HG03025 (cell line): ENCODE measurements around the gene PRDX1.

Experiments used
- ATAC-seq: cut with Tn5 transposase; IDR thresholded peaks from one replicate; pipeline ENCODE4 v1.9.1; 2021; ENCODE audit warnings: mild to moderate bottlenecking, moderate library complexity; ENCODE audit not compliant: unreplicated experiment, low FRiP score

The PRDX1 gene

DNA sequence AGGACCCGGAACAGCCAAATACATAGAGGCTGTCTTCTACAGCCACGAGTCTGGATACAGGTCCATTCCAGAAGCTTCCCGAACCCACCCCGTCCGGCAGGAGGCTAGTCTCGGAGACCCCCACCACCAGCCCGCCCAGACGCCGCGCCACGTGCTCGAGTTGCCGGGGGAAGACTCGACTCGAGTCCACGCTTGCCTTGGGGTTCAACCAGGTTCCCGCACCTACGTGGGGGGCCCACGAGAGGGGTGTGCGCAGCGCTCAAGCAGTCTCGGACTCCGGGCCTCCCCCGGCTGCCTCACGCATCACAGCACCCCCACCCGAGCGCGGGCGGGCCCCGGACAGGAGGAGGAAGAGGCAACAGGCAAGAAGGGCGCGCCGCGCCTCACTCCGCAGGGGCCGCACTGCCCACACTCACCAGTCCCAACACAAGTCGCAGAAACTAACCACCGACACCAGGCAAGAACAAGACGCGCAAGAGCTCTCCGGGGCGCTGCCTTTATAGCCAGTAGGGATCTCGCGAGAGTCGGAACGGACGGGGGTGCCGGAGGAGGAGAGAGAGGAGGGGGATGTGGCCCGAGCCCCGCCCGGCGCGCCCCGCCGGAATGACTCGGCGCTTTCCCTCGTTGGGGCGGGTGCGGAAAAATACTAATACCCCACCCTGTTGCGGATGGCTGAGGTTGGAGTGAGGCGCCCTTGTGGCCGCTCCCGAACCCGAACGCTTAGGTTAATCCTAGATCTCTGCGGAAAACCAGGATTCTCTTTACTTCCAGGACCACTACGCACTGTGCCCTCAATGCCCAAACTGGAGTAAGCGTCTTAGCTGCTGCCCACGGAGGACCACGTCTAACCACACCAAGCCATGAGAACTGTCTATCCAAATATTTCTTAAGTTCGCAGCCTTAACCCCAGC is at the start of gene PRDX1:
TSS of gene PRDX1 (minus strand) at position 472 of the 911 bp plus-strand sequence. CDS start 2,841 bp downstream, outside the sequence.
- ATAC-seq = peak; percentile 56

DNA sequence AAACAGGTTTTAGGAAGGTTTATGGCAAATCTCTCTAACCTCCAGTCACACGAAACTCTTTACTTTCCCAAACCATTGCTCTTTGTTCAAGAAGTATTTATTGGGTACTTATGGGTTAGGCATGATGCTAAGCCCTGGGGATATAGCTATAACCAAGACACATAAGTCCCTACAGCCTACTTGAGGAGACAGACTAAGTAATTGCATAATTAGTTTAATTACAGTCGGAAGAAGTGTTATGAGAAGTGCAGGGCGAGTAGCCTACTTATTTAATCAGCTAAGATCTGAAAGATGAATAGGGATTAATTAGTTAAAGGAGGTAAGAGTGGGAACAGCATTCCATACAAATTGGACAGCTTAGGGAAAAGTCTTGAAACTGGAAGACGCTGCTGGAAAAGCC is 48.9 kb upstream of the PRDX1 start:
- no peak for ATAC-seq

DNA sequence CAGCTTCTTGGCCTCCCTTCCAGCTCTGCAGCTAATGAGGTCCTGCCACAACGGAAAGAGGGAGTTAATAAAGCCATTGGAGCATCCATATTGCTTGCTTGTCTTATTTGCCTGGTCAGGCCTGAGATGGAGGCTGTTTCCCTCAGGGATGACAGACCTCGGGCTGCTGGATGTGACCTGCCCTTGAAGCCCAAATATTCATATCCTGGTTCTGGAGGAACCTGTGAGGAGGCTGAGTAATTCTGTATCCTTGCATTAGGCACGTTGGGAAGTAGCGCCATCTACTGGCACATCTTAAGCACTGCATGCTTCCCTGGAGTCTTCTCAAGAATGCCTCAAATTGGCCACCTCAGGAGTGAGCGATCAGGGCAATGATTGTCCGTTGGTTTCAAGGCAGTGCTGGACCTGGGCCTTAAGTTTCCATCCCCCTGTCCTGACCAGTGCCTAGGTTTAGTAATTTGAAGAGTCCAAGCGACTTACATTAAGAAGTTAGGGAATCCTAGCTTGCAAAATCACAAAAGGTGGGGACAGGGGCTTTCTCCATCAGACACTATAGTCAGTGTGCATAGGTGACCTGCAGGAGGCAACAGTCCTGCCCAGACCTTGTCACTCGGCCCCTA is 48.4 kb upstream of the PRDX1 start:
- peak; percentile 47 for ATAC-seq

DNA sequence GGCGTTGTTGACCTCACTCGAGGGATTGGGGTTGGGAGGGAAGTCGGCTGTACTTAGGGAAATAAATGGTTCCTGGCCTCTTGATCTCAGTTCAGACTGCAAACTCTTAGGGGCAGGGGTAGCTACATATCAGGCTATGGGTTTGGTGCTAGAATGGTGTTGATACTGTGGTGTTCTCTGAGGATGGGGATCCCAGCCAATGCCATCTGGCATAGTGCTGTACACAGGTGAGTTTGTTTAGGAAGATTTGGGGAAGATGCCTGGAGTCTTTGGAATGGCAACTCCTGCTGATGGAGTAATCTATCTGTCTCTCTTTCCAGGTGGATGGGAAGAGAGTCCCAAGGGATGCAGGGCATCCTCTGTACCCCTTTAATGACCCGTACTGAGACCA is 47.9 kb upstream of the PRDX1 start:
- ATAC-seq = no peak

DNA sequence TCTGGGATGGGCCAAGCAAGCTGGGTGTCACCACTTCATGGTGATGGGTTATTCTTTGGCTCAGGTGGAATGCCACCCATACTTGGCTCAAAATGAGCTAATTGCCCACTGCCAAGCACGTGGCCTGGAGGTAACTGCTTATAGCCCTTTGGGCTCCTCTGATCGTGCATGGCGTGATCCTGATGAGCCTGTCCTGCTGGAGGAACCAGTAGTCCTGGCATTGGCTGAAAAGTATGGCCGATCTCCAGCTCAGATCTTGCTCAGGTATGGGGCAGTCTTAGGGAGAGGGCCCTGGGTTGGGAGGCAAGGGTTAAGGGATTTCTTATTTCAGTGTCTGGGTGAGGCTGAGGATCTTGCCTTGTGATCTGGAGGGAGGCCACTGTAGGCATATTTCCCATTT is 46.7 kb upstream of the PRDX1 start:
- ATAC-seq = no peak

DNA sequence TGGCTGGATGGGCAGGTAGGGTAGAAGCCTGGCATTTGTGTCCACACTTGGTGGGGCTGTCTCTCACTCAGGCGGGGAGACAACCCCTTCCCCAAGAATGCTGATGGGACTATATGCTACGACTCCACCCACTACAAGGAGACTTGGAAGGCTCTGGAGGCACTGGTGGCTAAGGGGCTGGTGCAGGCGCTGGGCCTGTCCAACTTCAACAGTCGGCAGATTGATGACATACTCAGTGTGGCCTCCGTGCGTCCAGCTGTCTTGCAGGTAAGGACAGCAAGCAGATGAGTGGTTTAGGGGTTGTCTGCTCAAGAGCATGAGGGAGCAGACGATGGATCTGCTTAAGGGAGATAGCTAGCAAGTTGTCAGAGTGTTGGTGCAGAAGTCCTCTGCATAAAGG is 46.2 kb upstream of the PRDX1 start:
- no peak for ATAC-seq

DNA sequence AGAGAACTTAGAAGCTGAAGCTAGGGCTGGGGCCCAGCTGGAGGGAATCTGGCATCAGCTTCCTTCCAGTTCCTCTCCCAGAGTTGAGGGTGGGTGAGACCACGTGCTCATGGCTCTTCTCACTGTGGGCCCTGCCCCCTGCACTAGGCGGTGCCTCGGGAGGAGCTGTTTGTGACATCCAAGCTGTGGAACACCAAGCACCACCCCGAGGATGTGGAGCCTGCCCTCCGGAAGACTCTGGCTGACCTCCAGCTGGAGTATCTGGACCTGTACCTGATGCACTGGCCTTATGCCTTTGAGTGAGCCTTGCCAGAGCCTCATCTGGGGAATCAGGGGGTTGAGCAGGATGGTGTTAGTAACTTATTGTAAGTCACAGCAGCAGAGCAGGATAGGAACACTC is 45.0 kb upstream of the PRDX1 start:
- ATAC-seq = no peak

DNA sequence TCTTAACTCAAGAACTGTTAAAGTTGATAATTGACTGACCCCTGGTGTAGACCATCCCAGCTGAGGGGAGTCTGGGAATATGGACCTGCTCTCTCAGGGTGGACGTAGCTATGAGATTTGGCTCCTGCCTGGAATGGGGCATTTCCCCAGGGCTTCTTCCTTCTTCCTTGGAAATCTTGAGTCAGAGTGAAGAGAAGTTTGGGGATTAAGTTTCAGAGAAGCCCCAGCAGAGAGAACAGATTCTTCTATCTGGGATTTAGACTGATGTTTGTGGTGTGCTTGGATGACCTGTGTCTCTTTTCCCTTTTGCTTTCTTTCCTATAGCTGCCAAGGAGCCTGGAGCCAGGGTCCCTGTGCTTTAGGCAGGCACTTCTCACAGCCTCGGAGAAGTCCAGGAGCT is 42.2 kb upstream of the PRDX1 start:
- no peak for ATAC-seq

DNA sequence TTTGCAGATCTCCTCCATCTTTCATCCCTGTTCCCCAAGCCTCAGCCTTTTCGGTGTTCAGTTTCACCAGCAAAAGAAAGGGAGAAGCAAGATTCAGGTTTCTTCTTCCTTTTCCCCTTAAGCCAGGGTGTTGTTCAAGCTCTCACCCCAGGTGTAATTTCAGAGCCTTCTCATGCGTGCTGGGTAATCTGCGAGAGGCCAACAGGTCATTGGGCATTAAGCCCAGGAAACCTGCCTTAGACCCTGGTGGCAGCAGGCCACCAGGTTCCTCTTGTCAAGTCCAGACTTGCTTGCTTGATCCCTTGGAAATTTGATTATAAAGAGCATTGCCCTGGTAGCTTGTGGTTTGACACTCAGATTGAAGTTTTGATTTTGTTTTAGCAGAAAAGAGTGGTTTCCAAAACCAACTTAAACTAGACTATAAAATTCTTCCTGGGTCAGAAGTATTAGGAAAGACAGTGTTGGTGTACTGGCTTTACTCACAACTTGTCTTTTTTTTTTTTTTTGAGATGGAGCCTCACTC is 35.8 kb upstream of the PRDX1 start:
- ATAC-seq = no peak

DNA sequence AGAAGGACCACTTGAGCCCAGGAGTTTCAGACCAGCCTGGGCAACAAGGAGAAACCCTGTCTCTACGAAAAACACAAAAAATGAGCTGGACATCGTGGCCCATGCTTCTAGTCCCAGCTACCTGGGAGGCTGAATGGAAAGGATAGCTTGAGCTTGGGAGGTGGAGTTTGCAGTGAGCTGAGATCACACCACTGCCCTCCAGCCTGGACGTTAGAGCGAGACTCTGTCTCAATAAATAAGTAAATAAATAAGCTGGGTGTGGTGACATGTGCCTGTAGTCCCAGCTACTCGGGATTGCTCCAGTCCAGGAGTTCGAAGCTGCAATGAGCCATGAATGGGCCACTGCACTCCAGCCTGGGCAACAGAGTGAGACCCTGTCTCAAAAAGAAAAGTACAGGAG is 32.5 kb upstream of the PRDX1 start:
- no peak for ATAC-seq

DNA sequence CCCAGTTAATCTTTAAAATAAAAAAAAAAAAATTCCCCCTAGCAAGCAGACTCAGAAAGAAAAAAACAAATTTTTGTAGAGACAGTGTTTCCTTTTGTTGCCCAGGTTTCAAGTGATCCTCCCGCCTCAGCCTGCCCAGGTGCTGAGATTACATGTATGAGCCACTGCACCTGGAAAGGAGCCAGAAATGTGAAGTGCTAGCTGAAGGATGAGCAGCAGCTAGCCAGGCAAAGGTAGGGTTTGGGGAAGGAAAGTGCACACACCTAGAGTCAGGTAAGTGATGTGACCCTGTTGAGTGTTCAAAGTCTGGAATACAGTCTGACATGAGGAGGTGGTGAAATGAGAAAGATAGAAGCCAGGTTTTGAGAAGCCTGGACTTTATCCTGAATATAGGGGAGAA is 30.6 kb upstream of the PRDX1 start:
- ATAC-seq = no peak

DNA sequence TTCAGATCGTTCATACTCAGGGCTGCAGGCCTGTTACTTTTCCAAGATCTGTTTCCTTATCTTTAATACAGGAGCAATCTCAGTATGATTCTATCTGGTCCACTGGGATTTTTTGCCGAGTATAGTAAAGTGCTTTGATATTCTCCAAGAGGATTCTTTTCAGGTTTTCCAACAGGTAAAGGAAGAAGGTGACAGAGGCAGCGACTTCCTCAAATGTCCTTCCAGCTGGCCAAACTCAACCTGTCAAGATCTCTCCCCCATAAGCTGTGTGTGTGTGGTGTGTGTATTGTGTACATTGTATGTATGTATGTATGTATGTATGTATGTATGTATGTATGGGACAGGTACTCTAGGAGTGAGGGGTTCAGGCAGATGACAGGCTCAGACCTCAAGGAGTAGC is 30.0 kb upstream of the PRDX1 start:
- no peak for ATAC-seq

DNA sequence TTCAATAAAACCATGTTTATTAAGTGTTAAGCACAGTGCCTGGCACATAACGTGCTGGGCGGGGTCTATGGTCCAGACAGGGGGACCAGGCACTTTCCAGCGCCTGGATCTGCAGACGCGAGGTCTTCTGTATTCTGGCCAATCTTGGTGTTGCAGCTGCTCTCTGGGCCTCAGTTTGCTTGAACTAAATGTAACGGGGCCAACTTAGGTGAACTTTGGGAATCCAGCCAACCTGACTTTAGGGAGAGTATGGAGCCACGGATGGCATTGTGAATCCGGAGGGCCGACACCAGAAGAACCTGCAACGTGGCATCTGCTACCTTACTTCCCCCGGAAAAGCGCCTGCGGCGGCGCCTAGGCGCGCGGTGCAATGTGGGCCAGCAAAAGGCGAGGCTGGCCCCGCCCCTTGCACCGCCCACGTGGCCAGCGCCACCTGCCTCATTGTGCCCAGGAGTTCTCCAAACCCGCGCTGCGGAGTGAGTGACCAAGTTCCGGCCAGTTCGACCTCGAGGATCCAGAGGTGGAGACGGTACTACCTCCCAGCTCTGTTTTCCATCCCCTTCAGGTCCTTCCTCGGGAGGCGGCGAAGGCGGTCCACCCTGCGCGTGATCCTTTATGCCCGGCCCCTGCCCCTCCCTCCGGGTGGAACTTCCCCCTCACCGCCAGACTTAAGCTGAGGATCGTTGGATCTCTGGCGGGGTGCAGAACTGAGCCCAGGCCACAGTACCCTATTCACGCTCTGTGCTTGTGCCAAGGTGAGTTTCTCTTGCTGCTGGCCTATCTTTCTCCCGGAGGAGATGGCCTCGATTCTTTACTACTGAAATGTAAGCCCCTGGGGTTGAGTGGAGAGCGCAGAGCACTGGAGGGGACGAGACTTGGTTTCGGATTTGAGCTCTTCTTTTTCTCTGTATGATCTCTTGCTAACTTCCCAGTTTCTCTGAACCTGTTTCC is 29.0 kb upstream of the PRDX1 start, which contains the start of gene AKR1A1:
TSS of gene AKR1A1 (plus strand) at position 426 of the 951 bp plus-strand sequence. CDS start 10,969 bp downstream, outside the sequence.
- peak; percentile 80 for ATAC-seq

DNA sequence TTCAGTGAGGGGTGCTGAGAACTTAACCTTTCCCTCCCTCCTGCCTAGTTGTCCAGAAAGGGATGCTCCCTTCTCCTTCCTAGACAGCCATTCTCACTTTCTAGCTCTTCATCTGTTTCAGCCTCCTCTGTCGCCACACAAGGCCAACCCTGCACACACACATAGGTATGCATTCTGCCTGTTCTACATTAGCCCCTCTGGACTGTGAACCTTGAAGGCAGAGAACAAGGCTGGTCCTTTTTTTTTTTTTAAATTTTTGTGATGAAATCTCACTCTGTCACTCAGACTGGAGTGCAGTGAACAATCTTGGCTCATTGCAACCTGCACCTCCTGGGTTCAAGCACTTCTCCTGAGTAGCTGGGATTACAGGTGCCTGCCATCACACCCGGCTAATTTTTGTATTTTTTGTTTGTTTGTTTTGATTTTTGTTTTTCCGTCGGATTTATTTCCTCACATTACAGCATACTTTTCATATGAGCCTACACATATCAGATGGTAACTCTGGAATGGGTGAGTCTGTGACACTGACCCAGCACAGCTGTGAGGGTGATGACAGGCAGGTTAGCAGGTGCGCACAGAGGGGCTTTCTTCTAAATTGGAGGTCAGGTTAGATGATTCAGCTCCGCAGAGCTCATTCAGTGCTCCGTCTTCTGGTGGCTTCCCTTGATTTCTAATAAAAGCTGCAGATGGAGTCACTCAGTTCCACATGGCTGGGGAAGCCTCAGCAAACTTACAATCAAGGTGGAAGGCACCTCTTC is 24.0 kb upstream of the PRDX1 start:
- no peak for ATAC-seq

DNA sequence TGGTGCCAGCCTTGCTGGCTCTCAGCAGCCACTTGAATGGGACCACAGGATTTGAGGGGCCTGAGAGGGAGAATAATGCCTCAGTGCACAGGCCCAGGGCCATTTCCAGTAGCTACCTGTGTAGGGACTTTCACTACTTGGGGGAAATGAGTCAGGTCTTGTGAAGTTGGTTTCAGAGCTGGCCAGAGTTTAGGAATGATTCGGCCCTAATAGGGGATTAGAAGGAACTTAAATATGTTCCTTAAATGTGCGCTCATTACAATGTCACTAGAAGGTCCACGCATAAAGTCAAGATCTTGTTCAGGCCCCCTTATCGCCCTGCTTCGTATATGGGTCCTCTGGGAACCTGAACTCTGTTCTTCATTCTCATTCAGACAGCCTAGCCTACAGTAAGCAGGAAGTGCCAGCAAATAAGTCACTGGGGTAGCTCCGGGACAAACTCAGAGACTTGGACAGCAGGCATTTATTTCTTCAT is 23.4 kb upstream of the PRDX1 start:
- no peak for ATAC-seq

DNA sequence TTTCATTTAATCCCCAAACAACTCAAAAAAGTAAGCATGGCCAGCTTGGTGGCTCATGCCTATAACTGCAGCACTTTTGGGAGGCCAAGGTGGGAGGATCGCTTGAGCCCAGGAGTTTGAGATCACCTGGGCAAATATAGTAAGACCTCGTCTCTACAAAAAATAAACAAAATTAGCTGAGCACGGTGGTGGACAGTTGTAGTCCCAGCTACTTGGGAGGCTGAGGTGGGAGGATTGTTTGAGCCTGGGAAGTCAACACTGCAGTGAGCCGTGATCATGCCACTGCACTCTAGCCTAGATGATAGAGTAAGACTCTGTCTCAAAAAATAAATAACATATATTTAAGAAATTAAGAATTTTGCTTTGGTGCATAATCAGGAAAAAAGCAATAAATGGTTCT is 22.8 kb upstream of the PRDX1 start:
- no peak for ATAC-seq

DNA sequence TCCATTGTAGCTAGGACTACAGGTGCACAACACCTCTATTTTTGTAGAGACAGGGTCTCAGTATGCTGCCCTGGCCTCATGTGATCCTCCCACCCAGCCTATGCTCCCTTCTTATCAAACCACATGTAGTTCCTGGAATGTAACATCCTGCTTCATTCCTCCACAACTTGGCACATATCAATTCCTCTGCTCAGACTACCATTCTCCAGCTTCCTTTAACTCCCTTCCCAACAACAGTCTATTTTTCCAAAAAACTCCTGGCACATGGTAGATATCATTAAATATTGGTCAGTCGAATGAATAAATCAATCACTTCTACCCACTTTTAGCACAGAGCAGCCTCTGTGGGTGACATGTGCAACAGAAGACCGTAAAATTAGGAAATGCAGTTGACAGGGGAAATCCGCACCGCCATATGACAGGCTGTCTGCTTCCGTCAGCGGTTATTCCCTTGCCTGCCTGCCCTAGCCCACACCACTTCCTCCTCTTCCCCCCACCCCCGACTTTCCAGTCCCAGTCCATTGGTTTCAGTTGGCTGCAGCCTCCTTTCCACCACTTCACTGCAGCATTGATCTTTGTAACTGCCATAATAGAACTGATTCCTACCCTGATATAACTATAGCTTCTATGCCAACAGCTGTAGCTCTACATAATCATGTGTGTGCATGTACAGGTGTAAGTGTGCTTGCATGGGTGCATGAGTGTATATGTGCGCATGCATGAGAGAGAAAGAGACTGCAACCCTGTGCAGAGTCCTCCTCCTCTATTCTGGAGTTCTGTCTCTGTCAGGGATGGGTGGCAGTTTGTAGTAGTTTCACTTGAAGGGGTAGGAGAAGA is 22.1 kb upstream of the PRDX1 start:
- no peak for ATAC-seq

DNA sequence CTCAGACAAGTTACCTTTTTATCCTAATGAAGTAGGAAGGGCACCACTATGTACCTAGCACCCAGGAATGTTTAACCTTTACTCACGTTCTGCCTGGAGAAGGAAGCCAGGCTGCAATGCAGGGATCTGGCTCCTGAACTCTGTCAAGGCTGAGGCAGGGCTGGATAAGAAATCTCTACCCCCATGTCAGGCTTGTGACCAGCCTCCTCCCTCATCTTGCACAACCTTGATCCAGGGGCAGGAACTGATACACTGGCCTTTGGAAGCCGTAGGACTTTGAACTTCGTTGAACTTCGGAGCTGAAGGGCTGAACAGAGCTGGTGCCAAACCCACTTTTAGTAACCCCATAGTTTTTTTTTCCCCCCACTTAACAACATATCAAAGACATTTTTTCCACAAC is 20.9 kb upstream of the PRDX1 start:
- no peak for ATAC-seq

DNA sequence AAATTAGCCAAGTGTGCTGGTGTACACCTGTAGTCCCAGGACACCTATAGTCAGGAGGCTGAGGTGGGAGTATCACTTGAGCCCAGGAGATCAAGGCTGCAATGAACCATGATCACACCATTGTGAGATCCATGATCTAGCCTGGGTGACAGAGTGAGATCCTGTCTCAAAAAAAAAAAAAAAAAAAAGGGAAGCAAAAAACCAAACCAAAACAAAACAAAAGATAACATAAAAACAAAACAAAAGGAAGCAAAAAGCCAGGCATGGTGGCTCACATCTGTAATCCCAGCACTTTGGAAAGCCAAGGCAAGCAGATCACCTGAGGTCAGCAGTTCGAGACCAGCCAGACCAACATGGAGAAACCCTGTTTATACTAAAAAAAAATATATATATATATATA is 19.5 kb upstream of the PRDX1 start:
- ATAC-seq = no peak
